ENCODE data around the gene CPOX.

Gene CPOX

DNA sequence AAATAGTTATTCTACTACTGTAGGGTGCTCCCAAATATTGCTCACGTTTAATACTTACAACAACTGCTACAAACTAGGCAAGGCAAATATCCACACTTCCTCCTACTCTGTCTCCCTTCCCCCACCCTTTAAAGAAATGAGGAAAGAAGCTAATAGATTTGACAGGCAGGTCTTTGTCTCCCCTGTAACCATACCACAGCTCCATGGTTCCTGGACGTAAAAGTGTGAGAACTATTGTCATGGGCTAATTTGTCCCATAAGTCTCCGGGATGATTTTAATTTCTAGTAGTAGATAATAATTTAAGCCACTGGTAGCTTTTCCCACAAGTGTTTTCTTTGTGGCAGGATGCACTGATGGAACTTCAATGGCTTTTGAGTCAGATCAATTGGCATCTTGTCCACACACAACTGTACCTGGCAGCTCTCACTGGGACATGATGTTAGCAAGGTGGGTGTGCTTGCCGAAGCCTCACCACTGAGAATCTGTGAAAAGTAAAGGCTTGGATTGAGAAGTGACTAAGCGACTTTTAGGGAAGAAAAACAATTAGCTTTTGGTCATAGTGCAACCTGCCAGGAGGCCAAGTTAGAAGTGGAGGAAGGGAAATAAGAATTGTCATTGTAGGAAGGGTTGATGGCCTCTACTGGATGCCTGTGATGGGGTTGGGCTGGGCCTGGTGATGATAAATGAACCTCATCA is 1.4 kb upstream of the CPOX start:
- no peak for DNase-seq

DNA sequence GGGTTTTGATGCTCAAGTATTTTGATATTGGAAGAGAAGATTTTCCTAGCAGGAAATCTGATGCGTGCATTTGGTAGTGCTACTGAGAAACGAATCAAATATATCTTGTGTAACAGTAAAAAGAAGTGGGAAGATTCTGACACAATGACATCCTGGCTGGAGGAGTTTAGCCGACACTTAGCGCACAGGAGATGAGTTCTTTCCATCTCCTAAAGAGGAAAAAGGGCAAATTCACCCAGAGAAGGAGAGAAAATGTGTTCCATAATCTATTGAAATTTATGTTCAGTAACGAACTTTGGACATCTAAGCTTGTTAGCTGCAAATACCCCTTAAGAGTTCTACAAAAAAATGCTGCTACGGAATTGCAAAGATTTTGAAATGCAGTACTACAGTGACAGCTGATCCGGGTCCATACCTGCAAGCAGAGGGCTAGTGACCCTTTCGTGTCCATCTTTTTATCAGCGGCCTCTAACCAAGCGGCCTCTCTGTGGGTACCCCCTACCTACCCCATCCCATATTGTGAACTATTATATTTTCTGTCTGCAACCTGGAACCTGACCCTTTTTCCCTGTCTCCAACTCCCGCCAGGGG is 971 bp downstream of the CPOX start:
- DNase-seq = no peak

DNA sequence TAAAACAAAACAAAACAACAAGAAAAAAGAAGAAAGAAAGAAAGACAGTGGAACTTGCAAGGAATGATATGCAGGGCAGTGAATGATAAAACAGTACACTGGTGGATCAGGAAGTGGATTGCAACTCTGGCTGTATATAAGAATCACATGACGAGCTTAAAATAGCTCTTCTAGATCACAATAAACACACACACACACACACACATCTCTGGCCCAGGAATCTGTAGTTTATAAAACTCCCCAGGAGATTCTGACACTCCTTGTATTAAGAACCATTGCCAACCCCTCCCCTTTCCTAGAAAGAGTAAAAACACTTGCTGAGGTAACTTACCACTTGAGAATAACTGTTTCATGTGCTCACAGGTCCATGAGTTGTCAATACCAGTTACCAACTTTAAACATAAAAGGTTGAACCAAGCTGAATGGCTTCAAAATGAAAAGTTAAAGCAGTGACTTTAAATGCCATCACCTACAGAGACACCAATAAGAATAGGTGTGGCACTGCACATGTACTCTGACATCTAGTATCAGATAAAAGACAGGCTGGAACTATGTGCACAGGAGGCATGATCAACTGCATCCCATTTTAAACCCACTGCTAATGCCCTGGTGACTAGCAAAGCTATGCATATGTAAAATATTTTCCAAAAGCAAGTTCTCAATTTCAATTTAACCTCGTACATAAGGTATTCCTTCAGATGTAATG is 3.9 kb downstream of the CPOX start:
- DNase-seq = no peak

DNA sequence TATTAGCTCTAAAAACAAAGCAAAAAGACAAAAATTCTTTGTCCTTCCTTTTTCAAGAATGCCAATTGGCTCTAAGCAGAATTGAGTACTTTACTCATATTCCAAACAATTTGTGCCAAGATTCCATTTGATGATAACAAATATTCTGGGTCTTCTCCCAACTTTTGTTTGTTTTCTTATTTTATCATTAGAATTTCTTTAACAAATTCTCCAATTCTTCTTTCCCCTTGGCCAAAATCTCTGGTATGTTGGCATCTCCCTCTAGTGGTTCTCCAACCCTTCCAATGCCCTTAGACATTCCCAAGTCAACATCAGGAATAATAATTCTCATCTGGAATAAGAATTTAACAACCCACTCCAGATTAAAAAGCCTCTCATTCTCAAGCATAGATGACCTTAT is 5.3 kb downstream of the CPOX start:
- no peak for DNase-seq

DNA sequence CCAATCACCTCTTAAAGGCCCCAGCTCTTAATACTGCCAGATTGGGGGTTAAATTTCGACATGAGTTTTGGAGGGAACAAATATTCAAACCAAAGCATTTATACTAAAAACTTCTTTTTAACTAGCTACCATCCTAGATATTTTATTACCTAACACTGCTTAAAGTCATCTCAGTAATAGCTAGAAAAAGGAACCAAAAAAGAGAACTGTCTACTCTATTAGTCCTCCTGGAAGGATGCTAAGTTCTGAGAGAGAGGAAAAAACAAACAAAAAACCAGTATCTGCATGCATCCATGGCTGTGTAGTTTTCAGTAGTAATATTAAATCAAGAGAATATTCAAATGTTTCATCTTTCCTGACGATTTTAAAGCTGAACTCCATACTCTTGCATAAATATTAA is 5.8 kb downstream of the CPOX start:
- no peak for DNase-seq

DNA sequence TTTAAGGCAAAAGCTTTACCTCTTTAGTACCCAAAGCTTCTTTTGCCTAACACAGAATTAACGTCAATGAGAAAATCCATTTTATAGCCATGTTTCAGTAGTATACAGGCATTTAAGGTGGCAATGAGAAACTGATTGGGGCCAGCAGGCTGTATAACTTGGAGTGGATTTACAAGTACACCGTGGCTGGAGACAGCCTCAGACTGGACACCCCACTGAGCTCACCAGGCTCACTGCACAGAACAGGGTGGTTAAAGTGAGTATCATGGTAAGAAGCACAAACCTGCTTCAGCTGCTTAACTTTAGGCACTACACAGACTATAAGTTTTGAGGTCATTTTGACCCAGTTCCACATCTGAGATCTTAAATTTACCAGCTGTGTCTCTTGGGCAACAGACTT is 8.9 kb downstream of the CPOX start:
- DNase-seq = no peak

DNA sequence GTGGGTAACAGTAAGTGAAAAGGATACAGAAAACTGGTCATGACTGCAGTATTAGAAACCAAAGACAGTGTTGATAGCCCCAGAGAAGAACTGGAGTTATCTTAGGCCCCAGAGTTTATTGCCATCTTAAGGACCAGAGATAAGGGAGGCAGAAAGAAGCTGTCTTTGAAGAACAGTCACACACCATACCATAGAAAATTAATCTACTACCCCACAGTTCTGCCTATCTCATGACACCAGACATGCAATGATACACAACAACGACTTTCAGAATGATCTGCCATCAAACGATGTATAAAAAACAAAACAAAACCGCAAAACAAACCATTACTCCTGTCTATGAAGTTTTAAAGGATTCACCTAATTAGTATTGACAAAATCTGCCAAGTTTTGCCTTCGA is 9.6 kb downstream of the CPOX start:
- DNase-seq = no peak

DNA sequence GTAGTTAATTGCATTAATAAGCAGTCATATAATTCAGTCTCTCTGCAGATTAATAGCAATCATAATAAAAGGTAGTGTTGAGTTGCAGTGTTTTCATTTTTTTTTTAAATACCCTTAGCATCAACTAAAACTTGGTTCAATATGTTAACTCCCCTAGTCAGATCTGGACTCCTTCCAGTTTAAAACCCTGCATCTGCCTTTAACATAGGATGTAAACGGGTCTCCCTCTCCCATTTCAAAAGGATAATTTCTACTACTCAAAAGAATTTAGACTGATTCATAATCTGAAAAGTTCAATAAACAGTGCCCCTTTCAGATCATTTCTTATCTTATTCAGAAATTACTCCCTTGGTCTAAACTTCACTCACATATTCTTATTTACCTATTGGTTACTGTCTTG is 11.4 kb downstream of the CPOX start:
- DNase-seq = no peak

DNA sequence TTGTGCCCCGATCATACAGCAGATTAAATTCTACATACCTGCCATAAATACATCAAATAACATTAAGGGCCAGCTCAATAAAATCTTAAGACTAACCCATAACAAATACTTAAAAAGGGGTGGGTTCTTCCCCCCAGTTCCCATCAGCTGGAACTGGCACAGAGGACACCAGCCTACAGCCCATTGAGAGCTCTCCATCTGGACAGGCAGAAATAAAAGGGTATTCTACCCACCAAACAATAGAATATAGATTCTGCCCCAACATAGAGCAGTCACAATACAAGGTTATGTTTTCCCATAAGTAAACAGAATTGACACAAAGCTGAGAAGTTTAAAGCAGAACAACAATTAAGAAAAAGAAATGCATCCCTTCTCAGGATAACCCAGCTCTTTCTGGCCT is 11.9 kb downstream of the CPOX start:
- no peak for DNase-seq

DNA sequence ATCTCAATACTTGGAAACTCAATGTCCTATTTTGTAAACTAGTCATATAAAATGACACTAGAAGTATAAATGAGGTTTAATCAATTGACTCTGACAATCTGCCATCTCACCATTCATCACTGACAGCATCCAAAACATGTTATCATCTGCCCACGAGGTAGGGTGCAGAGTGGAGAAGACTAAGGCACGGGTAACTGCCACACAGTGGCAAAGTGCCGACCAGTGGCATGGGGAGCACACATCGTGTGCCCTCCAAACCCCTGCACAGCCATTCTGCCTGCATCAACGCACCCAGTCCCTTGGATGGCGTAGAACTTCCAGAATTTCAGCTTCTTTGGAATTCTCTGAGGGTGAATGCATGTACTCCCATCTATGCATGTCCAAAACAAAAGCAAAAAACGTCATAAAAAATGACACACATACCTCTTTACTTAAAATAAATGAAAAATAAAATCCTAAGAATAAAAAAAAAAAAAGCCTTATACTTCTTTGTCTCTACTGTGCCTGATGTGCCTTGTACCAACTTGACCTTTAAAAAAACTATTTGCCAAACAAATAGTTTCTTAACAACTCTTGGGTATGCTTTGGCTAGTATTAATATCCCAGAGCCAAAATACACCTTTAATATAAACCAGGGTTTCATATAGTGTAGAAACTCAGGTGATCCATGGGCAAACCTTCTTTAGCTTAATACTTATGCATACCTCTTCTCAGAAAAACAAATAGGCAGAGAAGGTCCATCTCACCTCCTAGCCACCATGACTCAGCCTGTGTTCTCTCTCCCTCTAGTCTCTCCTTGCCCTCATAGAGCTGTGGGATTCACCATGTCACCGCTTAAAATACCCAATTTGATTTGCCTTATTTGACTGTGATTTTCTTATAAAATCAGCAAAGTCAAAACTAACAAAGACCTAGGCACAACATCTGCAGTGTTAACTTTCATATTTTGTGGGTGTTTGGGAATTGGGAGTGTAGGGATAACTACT is 12.7 kb downstream of the CPOX start:
- no peak for DNase-seq

DNA sequence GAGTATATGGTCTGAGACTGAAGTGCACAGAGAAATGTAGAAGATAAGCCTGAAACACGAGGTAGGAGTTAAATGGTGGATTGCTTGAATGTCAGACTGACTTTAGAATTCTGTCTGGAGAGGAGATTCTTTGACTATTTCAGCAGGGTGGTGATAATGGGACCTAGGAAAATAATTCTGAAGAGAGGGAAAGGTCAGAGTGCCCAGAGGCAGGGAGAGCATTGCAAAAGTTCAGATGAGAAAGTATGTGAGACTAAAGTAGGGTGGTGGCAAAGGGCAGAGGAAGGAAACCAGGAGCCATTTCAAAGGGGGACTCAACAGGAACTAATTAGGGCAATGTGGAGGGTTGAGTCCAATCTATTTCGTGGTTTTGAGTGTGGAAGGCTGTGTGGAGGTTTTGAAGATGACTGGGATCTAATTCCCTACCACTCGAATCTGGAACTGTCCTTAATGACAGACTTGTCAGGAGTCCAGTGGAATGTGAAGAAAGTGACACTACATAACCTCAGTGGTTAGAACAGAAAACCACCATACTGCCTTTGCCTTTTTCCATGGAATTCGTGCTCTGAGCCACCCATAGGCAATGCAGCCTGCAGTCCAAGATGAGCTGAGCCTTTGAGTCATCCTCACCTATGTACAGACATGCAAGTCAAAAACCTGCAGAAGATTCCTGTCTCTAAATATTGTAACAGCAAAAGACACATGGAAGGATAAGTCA is 16.1 kb downstream of the CPOX start:
- no peak for DNase-seq

DNA sequence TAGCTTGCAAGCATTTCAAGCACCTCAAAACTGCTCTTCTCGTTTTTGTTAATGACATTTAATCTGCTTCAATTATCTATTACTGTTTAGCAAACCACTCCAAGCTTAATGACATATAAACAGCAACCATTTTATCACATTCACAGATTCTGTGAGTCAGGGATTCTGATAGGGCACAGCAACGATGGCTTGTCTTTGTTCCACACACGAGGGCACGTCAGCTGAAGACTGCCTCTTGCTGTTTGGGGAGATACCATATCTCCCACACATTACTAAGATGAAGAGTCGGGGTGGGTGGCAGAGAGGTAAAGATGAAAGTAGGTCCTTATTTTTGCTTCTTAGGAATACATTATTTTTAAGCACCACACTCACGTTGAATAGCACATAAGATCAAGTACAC is 19.3 kb downstream of the CPOX start:
- DNase-seq = no peak

DNA sequence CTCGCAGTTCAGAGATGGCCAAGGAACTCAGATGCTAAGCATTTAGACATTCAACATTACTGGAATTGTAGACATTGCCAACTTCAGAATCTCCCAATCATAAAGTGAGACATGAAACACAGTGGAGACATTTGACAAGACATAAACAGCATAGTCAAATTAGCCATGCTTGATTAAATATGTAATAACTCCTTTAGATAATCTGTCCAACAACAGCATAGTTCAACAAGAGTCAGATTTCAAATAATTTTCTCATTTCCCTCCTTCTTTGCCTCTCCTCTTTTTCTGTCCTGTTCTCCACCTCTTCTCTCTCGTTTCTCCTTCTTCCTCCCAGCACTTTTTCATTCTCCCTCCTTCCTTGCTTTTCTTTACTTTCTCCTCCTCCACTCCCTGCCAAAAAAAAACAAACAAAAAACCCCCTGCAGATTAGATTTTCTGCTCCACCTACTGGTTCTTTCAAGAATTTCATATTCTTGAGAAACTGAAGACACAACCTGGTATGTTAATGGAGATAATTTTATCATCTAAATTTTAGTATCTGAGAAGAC is 20.2 kb downstream of the CPOX start:
- peak in 1 of 2 donors; percentile 43 for DNase-seq

DNA sequence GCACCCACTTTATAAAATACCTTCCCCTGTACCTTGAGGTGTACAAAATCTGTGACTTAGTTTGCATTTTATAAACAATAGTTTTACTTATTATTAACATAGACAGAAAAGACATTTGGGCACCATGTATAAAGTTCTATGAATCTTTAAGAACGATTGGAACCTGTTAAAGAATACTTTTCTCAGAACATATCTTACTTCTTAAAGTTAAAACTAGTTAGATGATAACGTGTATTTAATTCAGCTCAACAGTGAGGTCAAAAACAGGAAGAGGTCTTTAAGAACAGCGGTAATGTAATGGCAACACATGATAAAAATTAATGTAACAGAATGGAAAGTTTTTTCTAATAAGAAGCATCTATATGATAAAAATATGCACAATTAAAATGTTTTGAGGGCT is 25.0 kb downstream of the CPOX start:
- no peak for DNase-seq

DNA sequence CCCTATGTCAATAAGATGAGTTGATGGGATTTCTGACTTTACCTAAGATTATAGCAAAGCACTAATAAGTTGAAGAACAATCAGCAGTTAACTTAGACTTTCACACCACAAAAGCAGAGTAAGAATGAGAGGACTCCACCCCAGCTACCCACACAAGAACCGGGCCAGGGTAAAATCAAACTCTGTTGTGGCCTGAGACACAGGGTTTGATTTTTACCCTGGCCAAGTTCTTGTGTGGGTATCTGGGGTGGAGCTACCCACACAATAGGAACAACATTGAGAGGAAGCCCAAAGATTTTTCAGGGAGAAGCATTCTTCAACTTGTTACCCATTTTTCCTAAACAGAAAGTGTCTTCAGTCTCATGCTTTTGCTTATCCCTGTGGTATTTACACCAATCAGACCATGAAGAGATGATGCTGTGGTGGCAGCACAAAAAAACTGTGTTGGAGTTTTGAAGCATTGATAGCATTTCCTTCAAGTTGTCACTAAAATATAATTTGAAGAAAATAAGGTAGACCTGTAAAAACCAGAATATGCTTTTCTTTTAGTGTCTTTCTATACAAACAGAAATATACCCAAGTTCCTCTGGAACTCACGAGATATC is 25.6 kb downstream of the CPOX start:
- no peak for DNase-seq

DNA sequence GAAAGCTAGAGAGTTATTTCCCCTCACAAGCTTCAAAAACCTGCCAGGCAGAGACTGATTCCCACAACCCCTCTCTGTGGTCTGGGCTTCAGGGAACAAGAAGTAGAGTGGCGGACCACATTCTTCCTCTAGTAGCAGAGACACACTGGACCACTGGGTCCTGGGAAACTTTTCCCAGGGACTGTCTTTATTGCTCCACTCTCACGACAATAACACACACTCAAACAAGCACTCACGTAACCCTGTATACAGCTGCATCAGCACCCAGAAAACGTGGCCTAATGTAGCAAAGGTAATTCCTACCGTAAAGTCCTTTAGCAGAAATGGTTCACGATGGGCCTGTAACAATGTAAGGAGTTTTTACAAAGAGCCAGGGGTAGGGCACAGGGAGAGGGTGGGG is 27.6 kb downstream of the CPOX start:
- no peak for DNase-seq

DNA sequence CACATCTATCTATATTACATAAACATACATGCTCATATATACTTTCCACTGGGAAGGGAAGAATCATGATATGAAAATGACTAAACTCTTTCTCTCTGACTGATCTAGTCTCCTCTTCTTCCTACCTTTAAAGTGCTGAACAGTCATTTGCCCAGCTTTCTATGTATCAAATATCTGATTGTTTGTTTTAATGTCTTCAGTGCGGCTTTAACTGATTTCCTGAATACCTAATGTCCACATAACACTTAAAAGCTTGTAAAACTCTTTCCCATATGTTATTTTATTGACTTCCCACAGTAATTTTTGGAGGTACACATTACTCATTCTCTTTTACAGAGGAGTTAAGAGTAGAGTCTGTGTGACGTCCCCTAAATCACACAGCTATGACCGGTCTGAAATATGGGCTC is 28.2 kb downstream of the CPOX start:
- no peak for DNase-seq

DNA sequence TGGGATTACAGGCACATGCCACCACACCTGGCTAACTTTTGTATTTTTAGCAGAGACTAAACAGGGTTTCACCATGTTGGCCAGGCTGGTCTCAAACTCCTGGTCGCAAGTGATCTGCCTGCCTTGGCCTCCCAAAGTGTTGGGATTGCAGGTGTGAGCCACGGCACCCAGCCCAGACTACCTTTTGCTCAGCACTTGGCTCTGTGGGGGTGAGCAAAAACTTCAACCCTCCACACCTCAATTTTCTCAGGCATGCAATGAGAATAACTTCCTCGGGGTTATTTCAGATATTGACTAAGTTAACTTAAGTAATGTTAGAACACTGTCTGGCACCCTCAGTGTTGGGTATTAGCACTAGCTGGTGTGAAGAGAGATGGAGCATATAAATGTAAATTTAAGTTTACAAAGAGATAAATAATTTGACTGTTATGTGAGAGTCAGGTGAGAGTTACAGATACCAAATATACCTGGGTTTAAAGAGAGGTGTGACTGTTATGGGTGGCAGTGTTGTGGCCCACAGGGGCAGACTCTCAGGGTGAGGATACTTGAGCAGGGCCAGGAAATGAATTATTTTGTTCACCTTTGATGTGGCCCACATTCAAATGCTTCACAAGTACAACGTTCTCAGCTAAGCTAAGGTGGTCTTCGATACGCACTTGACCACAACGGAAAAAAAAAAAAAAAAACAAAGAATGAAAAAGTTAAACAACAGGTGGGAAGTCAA is 29.0 kb downstream of the CPOX start:
- no peak for DNase-seq

DNA sequence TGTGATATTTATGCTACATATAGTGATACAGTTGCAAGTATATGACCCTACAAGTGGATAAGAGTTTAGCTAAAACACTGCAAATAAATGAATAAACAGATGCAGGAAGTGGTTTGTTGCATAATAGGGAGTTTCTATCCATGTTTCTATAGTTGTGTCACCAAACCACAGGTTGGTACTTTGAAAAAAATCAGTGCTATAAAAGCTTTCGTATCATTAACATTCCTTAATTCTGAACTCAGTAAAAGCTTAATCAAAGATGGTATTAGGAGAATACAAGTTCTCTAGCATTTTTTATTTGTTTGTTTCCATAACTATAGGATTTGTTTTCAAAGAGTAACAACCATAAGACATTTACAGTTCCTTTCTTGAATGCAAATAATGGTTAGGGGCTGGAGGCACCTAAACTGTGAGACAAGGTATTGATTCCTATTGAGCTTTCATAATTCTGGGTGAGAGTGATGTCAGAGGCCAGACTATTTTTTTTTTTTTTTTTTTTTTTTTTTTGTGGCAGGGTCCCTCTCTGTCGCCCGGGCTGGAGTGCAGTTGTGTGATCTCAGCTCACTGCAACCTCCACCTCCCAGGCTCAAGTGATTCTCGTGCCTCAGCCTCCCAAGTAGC is 29.6 kb downstream of the CPOX start:
- DNase-seq = peak in 1 of 2 donors; percentile 49

DNA sequence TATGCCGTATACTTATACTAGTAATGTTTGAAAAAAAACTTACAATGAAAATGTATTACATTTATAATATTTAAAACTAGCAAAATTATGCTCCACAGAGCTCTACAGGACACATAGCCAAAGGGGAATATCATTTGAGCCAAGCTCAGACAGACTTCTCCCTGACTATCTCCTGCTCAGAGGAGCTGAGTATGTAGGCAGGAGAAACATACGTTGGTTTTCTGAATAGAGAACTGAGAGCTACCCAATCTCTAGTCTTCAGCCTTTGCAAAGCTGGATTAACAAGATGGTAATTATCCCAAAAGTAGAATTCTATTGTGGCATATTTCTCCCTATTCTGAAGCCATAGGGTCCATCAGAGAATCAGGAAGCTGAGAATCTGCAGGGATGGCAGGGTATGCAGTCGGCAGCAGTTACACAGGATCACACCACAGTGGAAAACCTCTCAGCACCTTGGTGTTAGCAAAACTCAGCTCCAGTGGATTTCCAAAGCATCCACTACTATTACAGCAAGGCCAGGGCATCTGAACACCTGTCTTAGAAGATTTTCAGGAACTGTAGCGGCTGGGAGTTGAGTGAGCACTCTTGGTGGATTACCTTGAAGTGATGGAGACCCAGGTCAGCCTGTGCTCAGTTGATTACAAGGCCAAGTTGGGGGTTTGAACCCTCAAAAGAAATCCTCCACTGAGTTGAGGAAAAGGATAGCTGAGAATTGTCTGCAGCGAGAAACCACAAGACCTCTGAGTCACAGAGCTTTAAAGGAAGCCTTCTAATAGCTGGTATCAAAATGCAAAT is 31.5 kb downstream of the CPOX start:
- DNase-seq = no peak

Measured in bone marrow (tissue), 2 donors.